Stimulated activated CD4-positive, alpha-beta T cell treated with anti-CD3 and anti-CD28 coated beads, Interleukin-1b, Interleukin-23, amount 100 ng/mL, for 4 hours (primary cell): Measurements from ENCODE around the gene GNLY.
"Not testable (repeated sequence)": the region's sequence is repeated elsewhere in the genome, so short reads cannot be mapped to it uniquely, and the experiment has no call there.

Source experiments
- DNase-seq, 2 donors: peaks; one replicate each; pipeline ENCODE4 v3.0.0-alpha.2; 2020; ENCODE audit warnings: low read depth in 2 of 2

Gene GNLY

DNA sequence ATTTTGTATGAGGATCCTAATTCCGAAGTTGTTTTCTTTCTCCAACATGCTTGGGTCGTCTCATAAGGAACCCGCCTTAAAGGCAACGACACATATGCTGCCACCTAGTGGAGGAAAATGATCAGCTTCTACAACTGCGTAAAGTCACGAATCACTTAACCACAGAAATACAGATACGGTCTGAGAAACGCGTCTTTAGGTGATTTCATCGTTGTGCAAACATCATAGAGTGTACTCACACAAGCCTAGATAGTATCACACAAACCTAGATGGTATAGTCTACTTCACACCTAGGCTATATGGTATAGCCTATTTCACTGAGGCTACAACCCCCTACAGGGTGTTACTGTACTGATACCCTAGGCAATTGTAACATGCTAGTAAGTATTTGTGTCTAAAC lies 13.1 kb downstream of the GNLY start:
- DNase-seq, result peak in 1 of 2 donors; percentile 63

DNA sequence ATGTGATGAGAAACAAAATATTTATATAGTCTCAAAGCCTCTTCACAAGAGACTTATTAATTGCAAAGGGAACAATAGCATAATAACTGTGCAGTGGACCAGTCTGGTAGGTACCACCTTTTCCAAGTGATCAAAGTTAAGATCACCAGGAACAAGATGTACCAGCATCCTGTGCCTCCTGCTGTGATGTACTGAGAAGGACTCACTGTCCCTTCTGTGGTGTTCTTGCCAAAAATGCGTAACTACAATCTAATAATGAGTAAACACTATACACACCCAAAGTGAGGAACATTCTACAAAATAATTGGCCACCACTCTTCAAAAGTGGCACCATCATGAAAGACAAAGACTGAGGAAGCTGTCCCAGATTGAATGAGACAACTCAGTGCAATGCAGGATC lies 14.5 kb downstream of the GNLY start:
- DNase-seq, result no peak

DNA sequence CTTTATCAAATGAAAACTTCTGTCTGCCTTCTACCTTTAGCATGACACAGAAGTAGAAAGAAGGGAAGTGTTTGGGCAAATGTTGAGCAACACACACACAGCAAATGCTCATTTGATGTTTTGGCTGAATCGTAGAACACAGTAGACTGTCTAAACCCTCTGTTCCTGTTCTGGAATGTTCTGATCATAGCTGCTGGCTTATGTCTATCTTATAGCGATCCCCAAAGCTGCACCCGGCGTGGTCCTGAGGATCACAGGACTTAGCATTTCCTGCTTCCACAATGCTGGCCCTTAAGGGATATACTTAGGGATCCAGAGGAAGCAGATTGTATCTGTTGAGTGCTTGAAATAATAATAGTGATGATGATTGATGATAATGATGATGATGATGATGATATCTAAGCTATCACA lies 15.2 kb downstream of the GNLY start:
- no peak for DNase-seq

DNA sequence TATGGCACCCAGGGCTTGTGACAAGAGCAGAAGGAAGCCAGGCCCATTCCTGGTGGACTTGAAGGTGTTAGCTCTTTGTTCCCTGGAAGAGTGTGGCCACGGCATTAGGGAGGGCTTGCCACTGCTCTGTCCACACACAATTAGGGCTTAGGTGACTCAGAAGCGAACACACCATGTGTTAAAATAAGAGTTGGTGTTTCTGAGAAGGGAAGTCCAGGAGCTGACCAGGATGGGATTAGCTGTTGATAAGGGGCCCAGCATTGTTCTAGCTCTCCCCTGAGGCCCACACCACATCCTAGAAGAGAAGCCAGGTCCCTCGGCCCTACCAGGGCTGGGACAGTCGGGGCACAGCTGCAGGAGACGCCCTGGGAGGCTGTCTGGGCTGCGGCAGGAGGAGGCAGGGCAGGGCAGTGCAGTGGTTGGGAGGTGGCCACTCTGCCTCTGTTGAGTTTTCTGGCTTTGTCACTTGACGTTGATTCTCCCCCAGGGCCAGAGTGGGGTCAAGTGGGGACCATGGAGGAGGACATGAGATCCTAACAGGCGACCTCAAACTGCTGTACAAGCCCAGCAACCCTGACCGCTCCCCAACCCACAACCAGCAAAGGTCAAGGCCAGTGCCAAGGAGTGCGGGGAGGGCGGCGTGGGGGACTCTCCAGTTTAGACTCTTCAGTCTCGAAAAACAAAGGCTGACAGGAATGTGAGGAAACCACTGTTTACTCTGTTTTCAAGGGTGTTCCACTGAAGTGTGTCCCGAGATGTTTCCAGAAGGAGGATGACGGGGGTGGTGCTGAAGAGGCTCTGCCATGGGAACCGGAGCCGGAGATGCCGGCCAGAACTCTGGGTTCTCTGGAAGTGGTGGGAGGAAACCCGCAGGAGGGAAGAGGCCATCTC lies 16.8 kb downstream of the GNLY start:
- no peak for DNase-seq

DNA sequence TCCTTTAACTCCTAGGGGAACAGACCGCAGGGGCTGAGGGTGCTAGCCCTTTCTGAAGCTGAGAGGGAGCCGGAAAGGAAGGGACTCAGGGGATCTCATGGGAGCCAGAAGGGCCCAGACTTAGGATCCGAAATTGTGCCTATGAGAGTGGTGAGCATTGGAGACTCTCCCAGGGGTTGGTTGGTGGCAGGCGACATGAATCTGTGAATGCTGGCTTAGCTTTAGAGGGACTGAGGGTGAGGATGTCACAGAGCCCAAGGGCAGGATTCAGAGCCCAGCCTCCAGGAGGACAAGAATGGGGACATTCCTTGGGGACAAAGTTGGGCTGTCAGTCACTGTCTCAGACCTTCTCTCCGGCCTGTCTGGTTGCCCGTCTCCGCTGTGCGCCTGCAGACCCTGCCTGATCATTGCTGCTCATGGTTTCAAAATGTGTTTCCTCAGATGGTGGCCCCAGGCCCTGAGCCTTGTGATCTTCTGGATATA lies 17.5 kb downstream of the GNLY start:
- DNase-seq, result no peak

DNA sequence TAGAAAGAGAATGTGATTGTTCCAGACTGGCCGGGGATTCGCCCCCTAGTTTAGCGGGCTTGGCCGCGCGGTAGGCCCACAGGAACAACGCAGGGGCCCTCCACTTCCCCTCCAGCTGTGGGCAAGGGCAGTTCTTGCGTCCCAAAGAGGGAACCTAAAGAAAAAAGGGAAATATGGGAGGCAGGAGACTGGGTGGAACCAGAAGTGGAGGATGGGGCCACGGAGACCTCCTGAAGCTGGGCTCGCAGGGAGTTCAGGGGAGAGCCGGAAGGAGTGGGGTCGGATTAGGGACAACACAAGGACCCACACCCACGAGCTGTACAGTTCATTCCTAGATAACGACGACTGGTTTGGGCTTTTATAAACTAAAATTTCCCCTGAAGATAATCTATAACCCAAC lies 18.2 kb downstream of the GNLY start:
- no peak for DNase-seq

DNA sequence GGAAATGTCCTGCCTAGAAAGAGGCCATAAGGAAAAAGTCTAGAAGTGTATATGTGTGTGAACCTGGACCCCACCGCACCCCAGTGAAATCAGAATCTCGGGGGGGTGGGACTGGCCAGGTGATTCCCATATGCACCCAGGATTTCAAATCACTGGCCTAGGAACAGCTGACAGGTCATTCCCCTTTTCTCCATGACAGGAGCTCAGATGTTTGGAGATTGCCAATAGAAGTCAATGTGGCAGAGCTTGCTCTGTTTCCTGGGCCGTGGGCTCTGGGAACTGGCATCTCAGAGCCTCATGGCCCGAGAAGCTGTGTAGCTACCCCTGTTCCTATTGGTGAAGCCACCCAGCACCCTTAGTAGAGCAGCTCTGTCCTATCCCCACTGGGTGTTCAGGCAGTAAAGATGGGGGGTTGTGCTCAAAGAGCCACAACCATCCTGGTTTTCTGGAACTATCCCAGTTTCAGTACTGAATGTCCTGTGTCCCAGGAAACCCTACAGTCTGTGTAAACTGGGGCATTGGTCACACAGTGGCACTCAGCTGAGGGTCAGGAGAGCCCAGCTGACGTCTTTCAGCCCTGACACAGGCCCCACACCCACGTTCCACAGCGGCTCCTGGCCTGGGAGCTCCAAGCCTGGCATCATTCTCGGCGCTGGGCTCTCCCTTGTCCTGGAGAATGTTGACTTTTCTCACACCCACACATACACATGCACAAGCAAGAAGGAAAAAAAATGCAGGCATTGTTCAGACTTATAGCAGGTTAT lies 18.9 kb downstream of the GNLY start:
- DNase-seq, result no peak

DNA sequence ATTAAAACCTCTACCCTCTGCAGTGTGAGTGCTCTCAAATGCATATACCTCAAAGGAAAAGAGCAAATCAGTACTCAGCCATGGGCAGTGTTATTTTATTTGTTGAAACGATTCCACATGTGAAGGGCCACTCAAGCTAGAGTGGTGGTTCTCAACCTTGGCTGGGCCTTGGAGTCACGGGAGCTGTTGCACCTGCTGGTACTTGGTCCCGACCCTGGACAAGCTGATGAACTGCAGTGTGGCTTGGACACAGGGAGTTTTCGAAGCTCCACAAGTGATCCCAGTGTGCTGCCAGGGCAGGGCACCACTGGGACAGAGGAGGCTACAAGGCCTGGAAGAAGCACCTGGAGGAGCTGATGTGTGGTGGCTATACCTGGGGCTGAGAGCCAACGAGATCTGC lies 19.7 kb downstream of the GNLY start:
- DNase-seq, result no peak

DNA sequence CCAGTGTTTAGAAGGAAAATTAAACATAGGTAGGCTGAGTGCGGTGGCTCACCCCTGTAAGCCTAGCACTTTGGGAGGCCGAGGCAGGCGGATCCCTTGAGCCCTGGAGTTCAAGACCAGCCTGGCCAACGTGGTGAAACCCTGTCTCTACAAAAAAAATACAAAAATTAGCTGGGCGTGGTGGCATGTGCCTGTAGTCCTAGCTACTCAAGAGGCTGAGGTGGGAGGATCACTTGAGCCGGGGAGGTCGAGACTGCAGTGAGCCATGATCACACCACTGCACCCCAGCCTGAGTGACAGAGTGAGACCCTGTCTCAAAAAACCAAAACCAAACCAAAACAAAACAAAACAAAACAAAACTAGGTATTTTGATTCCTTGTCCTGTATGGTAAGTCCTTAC lies 20.3 kb downstream of the GNLY start:
- DNase-seq, result not testable (repeated sequence)

DNA sequence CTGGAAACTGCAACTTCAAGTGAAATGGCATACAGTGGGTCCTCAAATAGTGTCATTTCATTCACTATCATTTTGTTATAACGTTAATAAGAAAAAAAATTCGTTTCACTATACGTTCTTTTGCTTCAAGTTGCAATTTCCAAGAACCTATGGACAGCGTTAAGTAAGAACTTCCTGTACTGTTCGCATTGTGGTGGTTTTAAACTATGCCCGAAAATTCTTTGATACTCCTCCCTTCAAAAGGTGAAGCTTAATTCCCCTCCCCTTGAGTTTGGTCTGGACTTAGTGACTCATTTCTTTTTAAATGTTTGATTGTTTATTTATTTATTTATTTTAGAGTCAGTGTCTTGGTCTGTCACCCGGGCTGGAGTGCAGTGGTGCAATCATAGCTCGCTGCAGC lies 20.7 kb downstream of the GNLY start:
- no peak for DNase-seq

DNA sequence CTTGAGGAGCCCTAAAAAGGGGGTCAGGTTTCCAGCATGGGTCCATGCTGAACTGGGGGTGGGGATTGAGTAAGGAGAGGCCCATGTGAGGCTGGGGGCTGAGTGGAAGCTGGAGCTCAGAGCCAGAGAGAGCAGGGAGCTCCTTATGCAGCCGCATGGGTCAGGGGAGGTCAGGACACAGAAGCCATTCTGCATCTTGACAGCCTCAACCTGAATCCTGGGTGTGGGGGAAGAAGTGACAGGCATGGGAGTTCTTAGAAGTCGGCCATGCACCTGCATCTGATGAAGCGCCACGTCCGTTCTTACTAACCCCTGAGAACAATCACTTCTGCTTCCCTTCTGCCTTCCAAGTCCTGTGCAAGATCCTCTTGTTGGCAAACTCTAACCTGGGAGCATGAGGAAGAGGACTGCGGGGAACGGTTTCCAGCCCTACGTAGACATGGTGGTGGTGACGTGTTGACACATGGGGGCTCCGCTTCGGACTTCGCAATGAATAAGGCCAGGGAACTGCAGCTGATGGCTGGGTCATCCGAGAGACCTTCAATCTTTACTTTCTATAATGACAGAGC lies 22.3 kb downstream of the GNLY start:
- no peak for DNase-seq

DNA sequence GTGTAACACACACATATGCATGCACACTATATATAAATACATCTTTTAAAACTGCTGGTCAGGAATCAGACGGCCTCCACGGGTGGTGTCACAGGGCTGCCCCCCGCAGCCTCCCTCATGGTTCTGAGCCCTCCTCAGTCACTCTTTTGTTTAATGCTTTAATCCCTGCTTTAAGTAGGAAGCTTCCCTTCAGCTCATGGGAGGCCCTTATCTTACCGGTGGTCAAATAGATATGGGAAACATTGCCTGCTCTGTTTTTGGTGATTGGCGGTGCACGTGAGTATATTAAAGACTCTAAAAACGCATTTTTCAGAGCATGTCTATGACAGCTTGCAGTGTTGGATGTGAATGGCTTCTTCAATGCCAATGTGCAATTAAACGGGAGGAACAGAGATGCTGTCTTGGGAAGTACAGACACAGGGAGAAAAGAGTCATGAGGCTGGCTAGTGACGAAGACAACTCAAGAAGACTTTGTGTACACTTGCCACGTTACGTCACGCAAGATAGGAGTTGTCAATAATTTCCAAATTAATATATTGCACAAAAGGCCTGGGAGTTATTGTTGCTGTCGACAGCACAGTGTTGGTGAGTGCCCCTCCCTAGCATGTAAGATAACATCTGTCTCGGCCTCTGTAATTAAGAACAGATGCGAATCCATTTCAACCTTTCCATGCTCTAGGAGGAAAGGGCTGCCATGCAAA lies 23.3 kb downstream of the GNLY start:
- DNase-seq, result no peak

DNA sequence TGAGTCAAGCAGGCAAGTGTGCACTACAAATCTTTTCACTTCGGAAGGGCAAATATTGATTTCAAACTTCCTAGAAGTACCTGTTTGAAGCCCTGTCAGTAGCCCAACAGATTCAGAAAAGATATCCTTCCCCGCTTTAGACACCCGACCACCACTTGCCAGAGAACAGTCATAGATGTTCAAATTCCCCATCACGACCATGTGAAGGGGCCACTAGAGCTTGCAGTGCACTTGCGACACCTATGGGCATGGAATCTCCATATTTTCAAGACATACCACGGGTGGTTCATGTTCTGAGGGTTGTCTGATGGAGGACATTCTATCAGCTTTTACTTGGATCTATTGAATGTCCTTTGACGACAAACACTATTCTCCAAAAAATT lies 23.8 kb downstream of the GNLY start:
- DNase-seq, result no peak

DNA sequence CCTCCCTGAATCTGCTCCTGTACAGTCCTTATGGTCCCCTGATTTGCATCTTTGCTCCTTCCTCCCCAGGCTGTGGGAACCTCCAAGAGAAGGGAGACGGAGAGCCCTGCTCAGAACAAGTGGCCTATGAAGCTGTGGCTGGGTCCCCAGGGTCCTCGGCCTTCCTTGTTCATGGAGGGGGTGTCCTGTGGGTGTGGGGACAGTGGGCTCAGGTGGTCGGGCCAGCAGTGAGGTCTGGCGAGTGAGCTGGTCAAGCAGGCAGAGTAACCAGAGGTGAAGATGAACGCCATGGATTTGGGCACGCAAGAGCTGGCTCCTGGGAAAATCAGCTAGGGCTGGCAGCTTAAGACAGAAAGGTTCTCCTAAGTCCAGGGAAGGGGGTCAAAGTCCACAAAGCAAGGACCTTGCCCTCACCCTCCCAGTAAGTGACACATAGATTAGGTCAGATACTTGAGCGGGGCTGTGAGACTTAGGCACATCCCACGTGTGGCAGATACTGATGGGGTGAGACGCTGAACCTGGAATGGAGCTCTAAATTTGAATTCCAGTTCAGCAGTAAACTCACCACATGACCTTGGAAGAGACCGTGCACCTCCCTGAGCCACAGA lies 24.8 kb downstream of the GNLY start:
- no peak for DNase-seq

DNA sequence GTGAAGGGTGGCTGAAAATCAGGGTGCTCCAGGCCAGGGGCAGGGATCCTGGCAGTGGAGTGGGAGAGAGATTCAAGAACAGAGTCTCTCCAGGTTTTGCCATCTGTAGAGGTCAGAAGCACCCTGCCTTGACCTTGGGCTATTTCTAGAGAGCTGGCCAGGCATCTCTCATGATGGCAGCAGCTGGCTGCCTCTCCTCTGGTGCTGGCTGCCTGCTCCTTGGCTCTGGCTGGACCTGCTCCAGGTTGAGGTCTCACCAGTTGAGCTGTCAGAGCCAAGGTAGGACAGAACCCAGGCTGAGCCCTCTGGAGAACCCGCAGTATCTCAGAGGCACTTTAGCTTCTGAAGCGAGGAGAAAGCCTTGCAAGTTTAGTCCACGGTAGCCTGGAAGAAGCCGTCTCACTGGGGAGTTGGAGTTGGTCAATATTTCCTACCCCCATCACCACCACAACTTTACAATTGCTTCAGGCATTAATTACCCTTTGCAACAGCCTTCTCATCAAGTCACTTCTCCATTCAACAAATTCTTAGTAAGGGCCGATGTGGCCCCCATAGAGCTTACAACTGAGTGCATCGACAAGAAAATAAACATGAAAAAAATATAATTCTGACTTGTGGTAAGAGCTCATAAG lies 25.6 kb downstream of the GNLY start:
- no peak for DNase-seq

DNA sequence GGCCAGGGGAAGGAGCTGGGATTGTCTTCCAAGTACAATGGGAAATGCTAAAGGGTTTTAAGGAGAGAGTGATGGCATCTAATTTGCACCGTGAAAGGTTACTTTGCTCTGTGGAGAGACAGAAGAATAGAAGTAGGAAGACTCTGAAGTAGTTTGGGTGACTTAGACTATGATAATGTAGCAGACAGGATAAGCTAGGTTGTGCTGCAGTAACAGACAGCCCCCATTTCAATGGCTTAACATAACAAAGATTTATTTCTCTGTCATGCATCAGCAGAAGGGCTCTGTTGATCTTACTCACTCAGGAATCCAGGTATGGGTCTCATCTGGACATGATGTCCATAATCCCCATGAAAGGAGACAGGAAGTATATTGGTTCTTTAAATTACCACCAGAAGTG lies 26.4 kb downstream of the GNLY start:
- DNase-seq, result no peak

DNA sequence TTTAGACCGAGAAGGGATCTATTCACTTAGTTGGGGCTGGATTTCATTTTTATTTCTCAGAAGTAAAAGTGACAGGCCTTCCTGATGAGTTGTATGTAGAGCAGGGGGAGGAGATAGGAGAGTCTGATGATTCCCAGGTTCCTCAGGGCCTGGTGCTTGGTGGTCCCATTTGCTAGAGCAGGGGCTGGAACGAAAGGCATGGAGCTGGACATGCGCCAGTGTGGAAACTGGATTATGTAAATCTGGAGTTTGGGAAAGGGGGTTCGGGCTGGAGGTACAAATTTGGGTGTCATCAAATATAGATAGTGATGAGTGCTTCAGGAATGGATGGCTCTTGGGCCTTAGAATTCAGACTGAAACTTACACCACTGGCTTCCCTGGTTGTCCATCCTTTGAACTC lies 27.5 kb downstream of the GNLY start:
- no peak for DNase-seq

DNA sequence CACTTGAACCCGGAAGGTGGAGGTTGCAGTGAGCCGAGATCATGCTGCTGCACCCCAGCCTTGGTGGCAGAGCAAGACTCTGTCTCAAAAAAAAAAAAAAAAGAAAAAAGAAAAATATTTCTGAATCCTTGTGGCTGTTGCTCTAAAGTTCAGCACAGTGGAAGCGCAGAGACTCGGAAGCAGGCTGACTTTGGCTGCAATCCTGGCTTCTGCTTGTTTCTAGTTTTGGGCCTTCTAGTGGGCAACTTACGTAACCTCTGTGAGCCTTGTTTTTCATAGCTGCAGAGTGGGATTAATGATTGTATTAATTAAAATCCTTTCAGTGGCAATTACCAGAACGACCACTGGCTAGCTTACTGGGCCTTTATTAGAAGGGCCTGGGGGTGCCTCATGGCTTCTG lies 28.4 kb downstream of the GNLY start:
- no peak for DNase-seq

DNA sequence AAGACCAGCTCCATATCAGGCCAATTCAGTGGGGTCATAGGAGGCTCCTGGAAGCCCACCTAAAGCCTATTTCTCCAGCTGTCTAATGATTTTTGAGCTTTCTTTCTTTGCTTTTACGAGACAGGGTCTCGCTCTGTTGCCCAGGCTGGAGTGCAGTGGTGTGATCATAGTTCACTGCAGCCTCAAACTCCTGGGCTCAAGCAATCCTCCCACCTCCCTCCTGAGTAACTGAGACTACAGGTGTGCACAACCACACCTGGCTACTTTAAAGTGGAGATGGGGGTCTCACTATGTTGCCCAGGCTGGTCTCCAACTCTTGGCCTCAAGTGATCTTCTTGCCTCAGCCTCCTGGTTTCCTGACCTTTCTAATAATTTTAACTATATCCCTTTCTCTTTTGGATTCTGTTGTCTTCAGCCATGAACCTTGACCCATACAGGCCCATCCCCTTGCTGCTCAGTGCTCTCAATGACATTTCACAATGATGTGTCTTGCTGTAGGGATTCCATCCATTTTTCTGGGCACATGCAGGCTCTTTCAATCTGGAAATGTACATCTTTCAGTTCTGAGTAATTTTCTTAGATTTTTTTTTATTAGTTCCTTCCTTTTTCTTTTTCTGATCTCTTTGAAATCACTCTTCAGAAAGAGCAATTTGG lies 29.7 kb downstream of the GNLY start:
- DNase-seq, result no peak

DNA sequence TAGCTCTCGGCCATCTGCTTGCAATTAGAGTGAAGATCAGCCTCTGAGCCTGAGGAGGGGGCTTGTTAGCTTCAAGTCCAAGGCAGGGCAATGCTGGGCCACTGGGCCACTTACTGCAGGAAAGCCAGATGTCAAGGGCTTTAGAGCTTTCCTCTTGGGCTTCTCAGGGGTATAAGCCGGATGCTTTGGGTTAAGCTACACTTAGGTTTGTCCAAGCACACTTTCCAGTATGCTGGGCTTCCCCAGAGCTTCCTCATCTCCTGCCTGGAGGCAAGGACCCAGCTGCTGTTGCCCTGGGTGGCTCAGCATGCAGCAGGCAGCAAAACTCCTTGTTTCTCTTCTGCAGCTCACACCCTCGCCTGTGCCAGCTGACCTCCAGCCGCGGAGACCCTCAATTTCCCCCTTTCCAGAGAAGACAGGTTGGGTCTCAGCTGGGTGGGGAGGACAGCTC lies 30.6 kb downstream of the GNLY start:
- DNase-seq, result no peak

DNA sequence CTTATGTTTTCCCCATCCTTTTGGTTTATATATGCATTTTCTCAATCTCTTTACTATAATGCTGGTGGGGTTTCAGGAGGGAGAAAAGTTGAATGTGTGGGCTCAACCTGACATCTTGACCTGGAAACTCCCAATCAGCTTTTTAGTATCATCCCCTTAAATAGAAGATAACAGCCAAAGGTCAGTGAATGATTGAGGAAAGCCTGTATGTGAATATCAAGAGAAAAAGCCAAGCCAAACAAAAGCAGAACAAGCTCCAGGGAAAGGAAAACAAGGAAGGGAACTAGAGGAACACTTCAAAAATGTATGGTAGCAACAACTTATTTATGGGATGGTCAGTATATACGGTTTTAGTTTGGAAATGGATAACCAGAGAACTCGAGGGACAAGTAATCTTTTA lies 31.3 kb downstream of the GNLY start:
- DNase-seq, result no peak
